ACC112 (cell line): Measurements from ENCODE around the gene WDR49.

Experiments
- H2AFZ ChIP-seq: fragments of 200-600 bp; sonication (generic); one replicate; pipeline ENCODE4 v1.6.0; 2017; ENCODE audit warnings: antibody characterized with exemption, low read length; ENCODE audit not compliant: unreplicated experiment
- H3K27ac ChIP-seq: fragments of 200-600 bp; sonication (generic); 2 replicates; pipeline ENCODE4 v1.5.1; 2014; ENCODE audit warnings: low read depth, mild to moderate bottlenecking, antibody characterized with exemption, low read length, moderate library complexity
- H3K27me3 ChIP-seq: fragments of 200-600 bp; sonication (generic); 2 replicates; pipeline ENCODE4 v1.6.1; 2014; ENCODE audit warnings: mild to moderate bottlenecking, antibody characterized with exemption, low read length, moderate library complexity, mixed read lengths; ENCODE audit not compliant: insufficient read depth
- H3K36me3 ChIP-seq: fragments of 200-600 bp; sonication (generic); 2 replicates; pipeline ENCODE4 v1.6.1; 2016; ENCODE audit warnings: mild to moderate bottlenecking, antibody characterized with exemption, low read length, moderate library complexity, mixed read lengths; ENCODE audit not compliant: insufficient read depth
- H3K4me1 ChIP-seq: fragments of 200-600 bp; sonication (generic); one replicate; pipeline ENCODE4 v1.6.1; 2016; ENCODE audit warnings: low read length, mixed read lengths; ENCODE audit not compliant: insufficient read depth, unreplicated experiment, control insufficient read depth
- H3K4me3 ChIP-seq: fragments of 200-600 bp; sonication (generic); 2 replicates; pipeline ENCODE4 v1.5.1; 2014; ENCODE audit warnings: mild to moderate bottlenecking, low read depth, low read length
- H3K79me2 ChIP-seq: fragments of 200-600 bp; sonication (generic); one replicate; pipeline ENCODE4 v1.6.0; 2016; ENCODE audit warnings: low read length; ENCODE audit not compliant: control insufficient read depth, unreplicated experiment, insufficient read depth

Gene WDR49

DNA sequence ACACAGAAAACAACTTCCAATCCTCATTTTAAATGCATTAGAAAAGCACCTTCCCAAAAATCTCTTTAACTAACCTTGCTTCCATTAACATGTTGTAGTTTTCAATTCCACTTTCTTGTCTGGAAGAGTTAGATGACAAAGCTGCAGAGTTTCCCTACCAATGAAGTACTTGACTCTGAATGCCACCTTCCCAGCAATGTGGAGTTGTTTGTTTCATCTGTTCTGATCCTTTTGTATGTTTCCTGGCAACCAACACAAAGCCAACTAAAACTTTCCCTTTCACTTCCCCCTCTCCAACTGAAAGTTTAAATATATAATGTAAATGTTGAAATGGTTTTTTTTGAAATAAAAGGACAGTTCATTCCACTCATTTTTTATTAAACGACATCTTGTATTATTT lies at the start of gene WDR49:
TSS of gene WDR49 (minus strand) at position 183 of the 400 bp plus-strand sequence. CDS start 517 bp downstream, outside the sequence.
- Histone ChIP-seq H3K36me3 (no peaks in the 10 kb centered on the region), H3K79me2 (no peaks in the 10 kb centered on the region), H3K4me3 (peak within 1 kb of the TSS; percentile 40; the same call in 1 of the 2 replicates), H3K4me1 (no peaks in the 10 kb centered on the region), H3K27me3 (no peaks in the 10 kb centered on the region), H2AFZ (no peak within 1 kb of the TSS), H3K27ac (no peak within 1 kb of the TSS)

DNA sequence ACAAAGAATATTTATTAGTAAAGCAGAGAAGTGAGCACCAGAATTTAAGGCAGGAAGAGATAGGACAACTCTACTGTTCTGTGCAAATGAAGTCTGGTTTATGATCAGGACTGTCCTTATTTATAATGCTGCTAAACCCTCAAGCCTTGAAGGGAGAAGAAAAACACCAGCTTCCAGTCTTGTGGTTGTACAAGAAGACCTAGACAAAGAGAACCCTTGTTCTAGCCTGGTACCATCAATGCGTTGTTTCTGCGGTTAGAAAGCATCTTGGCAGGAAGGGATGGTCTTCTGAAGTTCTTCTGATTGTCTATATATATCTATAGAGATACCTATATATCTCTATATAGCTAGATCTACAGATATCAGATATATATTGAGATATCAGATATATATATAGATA lies 47.2 kb upstream of the WDR49 start:
- no peak overlapping the region for H3K27ac ChIP-seq
- H3K27me3 ChIP-seq, result no peaks in the 10 kb centered on the region
- H3K36me3 ChIP-seq, result peaks cover 25% of the 10 kb centered on the region
- H3K79me2 ChIP-seq, result peaks cover 17% of the 10 kb centered on the region
- H3K4me1 ChIP-seq, result peaks cover 5% of the 10 kb centered on the region
- H3K4me3 ChIP-seq, result no peak overlapping the region
- no peak overlapping the region for H2AFZ ChIP-seq

DNA sequence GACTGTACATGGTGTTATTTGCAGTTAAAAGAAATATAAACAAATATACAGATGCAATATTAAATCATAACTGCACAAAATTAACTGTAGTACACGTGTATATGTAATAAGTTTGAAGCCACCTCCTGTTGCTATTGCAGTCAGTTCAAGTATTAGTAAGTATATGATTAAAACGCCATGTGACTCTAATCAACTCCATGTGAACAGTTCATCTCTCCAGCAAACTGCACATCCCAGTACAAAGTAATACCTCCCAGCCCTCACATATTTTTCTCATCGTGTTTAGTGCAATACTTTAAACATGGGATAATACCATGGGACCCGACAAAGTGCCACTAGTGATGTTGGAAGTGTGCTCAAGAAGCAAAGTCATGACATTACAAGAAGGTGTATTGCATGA lies 46.3 kb upstream of the WDR49 start:
- H3K36me3 ChIP-seq, result peaks cover 25% of the 10 kb centered on the region
- no peaks in the 10 kb centered on the region for H3K4me1 ChIP-seq
- peaks cover 13% of the 10 kb centered on the region for H3K79me2 ChIP-seq
- no peak overlapping the region for H3K4me3 ChIP-seq
- H2AFZ ChIP-seq, result no peak overlapping the region
- H3K27ac ChIP-seq, result no peak overlapping the region
- no peaks in the 10 kb centered on the region for H3K27me3 ChIP-seq

DNA sequence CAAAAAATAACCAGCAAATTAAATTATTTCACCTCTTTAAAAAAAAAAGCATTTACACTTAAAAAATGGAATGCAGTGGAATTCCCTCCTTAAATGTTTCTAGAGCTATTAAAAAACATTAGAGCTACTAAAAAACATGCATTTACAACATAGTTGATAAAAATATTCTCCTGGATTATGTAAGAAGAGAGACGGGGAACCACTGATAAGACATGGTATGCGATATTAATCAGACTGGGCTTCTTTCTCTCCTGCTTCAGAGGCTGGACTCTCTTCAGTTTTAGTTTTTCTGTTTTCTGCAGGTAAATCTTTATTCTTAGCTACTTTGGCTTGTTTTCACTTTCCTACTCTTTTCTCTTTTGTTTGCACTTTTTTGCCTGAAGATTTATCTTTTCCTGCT lies 40.4 kb upstream of the WDR49 start:
- H3K27ac ChIP-seq, result no peak overlapping the region
- H3K27me3 ChIP-seq, result no peaks in the 10 kb centered on the region
- no peaks in the 10 kb centered on the region for H3K4me1 ChIP-seq
- no peak overlapping the region for H3K4me3 ChIP-seq
- H3K79me2 ChIP-seq, result peaks cover 6% of the 10 kb centered on the region
- peaks cover 18% of the 10 kb centered on the region; the same call in 1 of the 2 replicates for H3K36me3 ChIP-seq
- H2AFZ ChIP-seq, result no peak overlapping the region

DNA sequence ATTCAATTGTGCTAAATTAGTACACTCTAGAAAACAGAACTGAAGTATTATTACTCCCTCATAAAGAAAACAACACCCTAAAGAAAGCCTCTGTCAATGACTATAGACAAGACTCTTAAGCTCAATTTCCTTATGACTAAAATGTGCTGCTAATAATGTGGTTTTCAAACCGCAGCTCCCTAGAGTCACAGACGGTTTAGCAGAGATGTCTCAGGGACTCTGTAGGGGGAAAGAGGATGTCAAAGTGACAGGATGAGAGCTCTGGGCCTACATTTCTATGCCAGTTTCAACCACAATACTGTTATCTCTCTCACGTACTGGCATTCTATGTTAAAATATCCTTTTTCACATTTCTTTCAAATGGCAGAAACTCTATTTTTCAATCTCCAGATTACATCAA lies 37.6 kb upstream of the WDR49 start:
- Histone ChIP-seq H3K4me3 (no peak overlapping the region), H3K27me3 (no peaks in the 10 kb centered on the region), H3K27ac (no peak overlapping the region), H3K36me3 (peaks cover 14% of the 10 kb centered on the region; the same call in 1 of the 2 replicates), H3K79me2 (no peaks in the 10 kb centered on the region), H2AFZ (no peak overlapping the region), H3K4me1 (no peaks in the 10 kb centered on the region)

DNA sequence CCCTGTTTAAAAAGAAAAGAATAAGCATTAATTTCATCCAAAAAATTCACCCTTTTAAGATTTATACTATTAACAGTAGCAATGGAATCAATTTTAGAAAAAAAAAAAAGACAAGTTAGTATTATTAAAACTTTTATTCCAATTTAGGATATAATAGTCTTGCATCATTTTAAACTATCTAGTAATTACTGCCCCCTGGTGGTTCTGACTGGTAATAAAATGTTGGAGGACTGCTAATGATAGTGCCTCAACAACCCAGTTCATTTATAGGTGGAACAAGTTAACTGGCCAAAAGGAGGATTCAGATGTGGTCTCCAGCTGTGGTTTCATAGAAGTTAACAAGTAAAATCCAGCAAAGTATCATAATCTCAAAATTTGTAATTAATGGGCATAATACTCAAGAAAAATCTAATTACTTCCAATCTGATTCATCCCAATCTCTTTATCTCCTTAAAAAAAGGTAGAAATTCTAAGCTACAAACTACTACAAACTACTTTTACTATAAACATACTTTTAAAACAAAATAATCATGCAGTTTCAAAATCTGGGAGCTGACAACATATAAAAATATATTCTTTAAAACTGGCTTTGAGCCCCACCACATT lies 30.7 kb upstream of the WDR49 start:
- H3K79me2 ChIP-seq, result no peaks in the 10 kb centered on the region
- H3K4me1 ChIP-seq, result no peaks in the 10 kb centered on the region
- peaks cover 34% of the 10 kb centered on the region for H3K36me3 ChIP-seq
- no peak overlapping the region for H3K4me3 ChIP-seq
- H3K27me3 ChIP-seq, result no peaks in the 10 kb centered on the region
- H2AFZ ChIP-seq, result no peak overlapping the region
- no peak overlapping the region for H3K27ac ChIP-seq

DNA sequence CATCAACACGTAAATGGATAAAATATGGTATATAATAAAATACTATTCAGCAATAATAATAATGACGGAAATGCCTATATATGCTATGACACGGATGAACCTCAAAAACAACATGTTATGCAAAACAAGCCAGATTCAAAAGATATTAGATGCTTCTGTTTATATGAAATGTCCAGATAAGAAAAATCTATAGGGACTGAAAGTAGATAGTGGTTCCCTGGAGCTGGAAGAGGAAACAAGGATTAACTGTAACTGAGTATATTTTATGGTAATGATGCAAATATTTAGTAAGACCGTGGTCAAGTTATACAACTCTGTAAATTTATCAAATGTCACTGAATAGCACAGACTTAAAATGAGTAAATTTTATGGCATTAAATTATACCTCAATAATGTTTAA lies 25.8 kb upstream of the WDR49 start:
- Histone ChIP-seq H3K27ac (no peak overlapping the region), H3K79me2 (no peaks in the 10 kb centered on the region), H3K36me3 (peaks cover 72% of the 10 kb centered on the region), H2AFZ (no peak overlapping the region), H3K4me1 (no peaks in the 10 kb centered on the region), H3K27me3 (no peaks in the 10 kb centered on the region), H3K4me3 (no peak overlapping the region)

DNA sequence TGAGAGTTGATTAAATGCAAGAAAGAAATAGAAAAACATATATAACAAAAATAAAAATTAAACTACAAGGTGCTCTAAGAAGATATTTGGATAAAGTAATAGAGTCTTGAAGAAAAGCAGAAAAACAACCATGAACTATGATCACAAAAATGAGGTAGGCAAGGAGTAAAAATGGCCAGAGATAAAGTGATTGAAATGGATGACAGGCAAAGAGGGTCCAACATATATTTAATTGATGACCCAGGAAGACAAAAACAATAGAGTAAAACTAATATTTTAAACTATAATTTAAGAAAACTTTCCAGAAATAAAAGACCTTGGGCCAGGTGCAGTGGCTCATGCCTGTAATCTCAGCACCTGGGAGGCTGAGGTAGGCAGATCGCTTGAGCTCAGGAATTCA lies 22.1 kb upstream of the WDR49 start:
- Histone ChIP-seq H3K4me3 (no peak overlapping the region), H2AFZ (no peak overlapping the region), H3K79me2 (no peaks in the 10 kb centered on the region), H3K36me3 (peaks cover 60% of the 10 kb centered on the region), H3K27me3 (no peaks in the 10 kb centered on the region), H3K27ac (no peak overlapping the region), H3K4me1 (no peaks in the 10 kb centered on the region)

DNA sequence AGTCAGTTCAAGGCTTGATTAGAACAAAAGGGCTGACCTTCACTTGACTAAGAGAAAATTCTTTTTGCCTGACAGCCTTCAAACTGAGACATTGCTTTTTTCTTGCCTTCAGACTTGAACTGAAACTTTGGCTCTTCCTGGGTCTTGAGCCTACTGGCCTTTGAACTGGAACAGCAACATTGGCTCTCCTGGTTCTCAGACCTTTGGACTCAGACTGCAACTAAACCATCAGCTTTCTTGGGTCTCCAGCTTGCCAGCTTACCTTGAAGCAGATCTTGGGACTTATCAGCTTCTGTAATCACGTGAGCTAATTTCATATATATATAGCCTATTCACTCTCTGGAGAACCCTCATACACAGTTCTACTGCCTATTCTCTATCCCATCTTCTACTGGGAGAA lies 19.5 kb upstream of the WDR49 start:
- H3K4me3 ChIP-seq, result no peak overlapping the region
- peaks cover 39% of the 10 kb centered on the region for H3K36me3 ChIP-seq
- H3K4me1 ChIP-seq, result no peaks in the 10 kb centered on the region
- H2AFZ ChIP-seq, result no peak overlapping the region
- no peaks in the 10 kb centered on the region for H3K27me3 ChIP-seq
- no peaks in the 10 kb centered on the region for H3K79me2 ChIP-seq
- no peak overlapping the region for H3K27ac ChIP-seq

DNA sequence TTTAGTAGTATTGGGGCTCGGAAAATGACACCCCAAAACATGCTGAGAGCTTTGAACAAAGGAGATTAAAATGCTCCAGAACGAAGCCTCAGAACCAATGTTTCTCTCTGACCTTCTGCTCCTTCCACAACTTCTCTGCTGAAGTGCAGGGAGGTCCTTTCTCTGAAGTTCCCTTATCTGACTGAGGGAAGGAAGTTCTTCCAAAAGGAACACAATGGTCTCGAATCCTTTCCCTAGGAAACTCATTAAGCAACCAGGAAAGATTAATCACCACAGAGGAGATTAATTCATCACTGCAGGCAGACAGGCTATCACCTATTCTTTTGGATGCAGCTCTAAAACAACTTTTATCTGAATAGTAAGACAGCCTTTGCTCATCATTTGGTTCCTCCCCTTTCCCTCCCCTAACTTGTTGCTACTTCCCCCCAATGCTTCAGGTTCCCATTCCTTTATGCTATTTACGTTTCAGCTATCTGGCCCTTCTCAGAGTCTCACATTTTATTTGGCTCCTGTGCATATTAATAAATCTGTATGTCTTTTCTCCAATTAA lies 18.2 kb upstream of the WDR49 start:
- Histone ChIP-seq H3K4me3 (no peak overlapping the region), H2AFZ (no peak overlapping the region), H3K79me2 (no peaks in the 10 kb centered on the region), H3K4me1 (no peaks in the 10 kb centered on the region), H3K36me3 (peaks cover 33% of the 10 kb centered on the region), H3K27me3 (no peaks in the 10 kb centered on the region), H3K27ac (no peak overlapping the region)

DNA sequence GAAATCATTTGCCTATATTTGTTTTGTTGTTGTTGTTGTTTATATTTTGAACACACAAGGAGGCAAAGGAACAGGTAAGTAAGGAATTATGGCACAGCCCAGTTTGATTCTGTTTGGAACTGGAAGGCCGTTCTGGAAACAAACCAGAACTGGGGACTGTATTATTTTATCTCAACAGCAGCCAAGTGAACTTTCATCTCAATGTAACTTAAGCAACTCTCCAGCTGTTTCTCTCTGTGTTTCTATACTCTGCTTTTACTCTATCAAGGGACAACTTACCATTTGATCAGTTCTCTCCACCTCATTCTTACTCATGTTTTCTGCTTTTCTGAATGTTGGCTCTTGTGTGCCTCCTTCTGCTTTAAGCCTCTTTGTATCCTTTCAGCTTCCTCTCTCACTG lies 16.0 kb upstream of the WDR49 start:
- Histone ChIP-seq H3K27ac (no peak overlapping the region), H2AFZ (no peak overlapping the region), H3K79me2 (no peaks in the 10 kb centered on the region), H3K4me3 (no peak overlapping the region), H3K27me3 (no peaks in the 10 kb centered on the region), H3K4me1 (no peaks in the 10 kb centered on the region), H3K36me3 (peaks cover 13% of the 10 kb centered on the region)
